Stimulated activated CD8-positive, alpha-beta memory T cell treated with anti-CD3 and anti-CD28 coated beads, Interleukin-4, amount 100 ng/mL, for 4 hours (primary cell): ENCODE results near the gene MVB12B.

Experiments
- DNase-seq, 2 donors: peaks; one replicate each; pipeline ENCODE4 v3.0.0-alpha.2; 2020; ENCODE audit warnings: low read depth in 2 of 2, low spot score in 1 of 2

The MVB12B gene

GRCh38 chr9:126515001-126515872 is 188.6 kb downstream of the MVB12B start:
- no peak for DNase-seq

- no peak for DNase-seq
Measured at GRCh38 chr9:126515873-126516505, 189.4 kb downstream of the MVB12B start.

GRCh38 chr9:126516561-126516935 is 189.9 kb downstream of the MVB12B start:
- no peak for DNase-seq

GRCh38 chr9:126516936-126517832 is 190.6 kb downstream of the MVB12B start:
- peak in 1 of 2 donors; percentile 14 for DNase-seq

- DNase-seq = no peak
Measured at GRCh38 chr9:126517833-126518356, 191.3 kb downstream of the MVB12B start.

GRCh38 chr9:126518763-126519162 is 192.1 kb downstream of the MVB12B start:
- DNase-seq = no peak

- no peak for DNase-seq
Measured at GRCh38 chr9:126519660-126520420, 193.2 kb downstream of the MVB12B start.

GRCh38 chr9:126520453-126520852 is 193.8 kb downstream of the MVB12B start:
- no peak for DNase-seq

GRCh38 chr9:126521089-126521488 is 194.5 kb downstream of the MVB12B start:
- no peak for DNase-seq

GRCh38 chr9:126521551-126521950 is 194.9 kb downstream of the MVB12B start:
- no peak for DNase-seq

- DNase-seq = no peak
Measured at GRCh38 chr9:126521976-126522590, 195.5 kb downstream of the MVB12B start.

GRCh38 chr9:126522612-126523356 is 196.2 kb downstream of the MVB12B start:
- DNase-seq = no peak

GRCh38 chr9:126523611-126524111 is 197.0 kb downstream of the MVB12B start:
- DNase-seq = no peak

GRCh38 chr9:126524353-126525077 is 197.9 kb downstream of the MVB12B start:
- DNase-seq = no peak

GRCh38 chr9:126526218-126527108 is 199.8 kb downstream of the MVB12B start:
- DNase-seq = no peak

GRCh38 chr9:126527109-126527825 is 200.6 kb downstream of the MVB12B start:
- no peak for DNase-seq

GRCh38 chr9:126528111-126528510 is 201.5 kb downstream of the MVB12B start:
- no peak for DNase-seq
